Measurements from ENCODE around the gene ULK1.

The ULK1 gene

GRCh38 chr12:131934535-131934934, 40.1 kb downstream of the ULK1 start:
- no peak overlapping the region for H3K4me3 ChIP-seq (ENCODE audit: low read depth, low read length)
- no peak for DNase-seq (ENCODE audit: low read depth)
- TF ChIP-seq, protein P1, sequence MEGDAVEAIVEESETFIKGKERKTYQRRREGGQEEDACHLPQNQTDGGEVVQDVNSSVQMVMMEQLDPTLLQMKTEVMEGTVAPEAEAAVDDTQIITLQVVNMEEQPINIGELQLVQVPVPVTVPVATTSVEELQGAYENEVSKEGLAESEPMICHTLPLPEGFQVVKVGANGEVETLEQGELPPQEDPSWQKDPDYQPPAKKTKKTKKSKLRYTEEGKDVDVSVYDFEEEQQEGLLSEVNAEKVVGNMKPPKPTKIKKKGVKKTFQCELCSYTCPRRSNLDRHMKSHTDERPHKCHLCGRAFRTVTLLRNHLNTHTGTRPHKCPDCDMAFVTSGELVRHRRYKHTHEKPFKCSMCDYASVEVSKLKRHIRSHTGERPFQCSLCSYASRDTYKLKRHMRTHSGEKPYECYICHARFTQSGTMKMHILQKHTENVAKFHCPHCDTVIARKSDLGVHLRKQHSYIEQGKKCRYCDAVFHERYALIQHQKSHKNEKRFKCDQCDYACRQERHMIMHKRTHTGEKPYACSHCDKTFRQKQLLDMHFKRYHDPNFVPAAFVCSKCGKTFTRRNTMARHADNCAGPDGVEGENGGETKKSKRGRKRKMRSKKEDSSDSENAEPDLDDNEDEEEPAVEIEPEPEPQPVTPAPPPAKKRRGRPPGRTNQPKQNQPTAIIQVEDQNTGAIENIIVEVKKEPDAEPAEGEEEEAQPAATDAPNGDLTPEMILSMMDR (IDR thresholded peaks at IDR 0.05; ENCODE audit: control insufficient read depth, extremely low read depth, insufficient read depth) = no peak

DNA sequence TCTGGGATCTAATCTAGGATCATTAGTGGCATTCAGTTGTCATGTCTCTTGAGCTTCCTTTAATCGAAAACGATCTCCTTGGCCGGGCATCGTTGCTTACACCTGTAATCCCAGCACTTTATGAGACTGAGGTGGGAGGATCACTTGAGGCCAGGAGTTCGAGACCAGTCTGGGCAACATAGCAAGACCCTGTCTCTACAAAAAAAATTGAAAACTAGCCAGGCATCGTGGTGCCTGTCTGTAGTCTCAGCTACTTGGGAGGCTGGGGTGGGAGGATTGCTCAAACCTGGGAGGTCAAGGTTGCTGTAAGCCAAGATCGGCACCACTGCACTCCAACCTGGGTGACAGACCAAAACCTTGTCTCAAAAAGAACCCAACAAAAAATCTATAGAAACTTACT, 43.7 kb downstream of the ULK1 start:
- DNase-seq (ENCODE audit: low read depth) = no peak
- H3K4me3 ChIP-seq (ENCODE audit: low read depth, low read length) = no peak overlapping the region
- TF ChIP-seq, protein P1 (IDR thresholded peaks at IDR 0.05; ENCODE audit: control insufficient read depth, extremely low read depth, insufficient read depth) = no peak

GRCh38 chr12:131939007-131939406, 44.6 kb downstream of the ULK1 start:
- H3K4me3 ChIP-seq (ENCODE audit: low read depth, low read length) = no peak overlapping the region
- TF ChIP-seq, protein P1 (IDR thresholded peaks at IDR 0.05; ENCODE audit: control insufficient read depth, extremely low read depth, insufficient read depth) = no peak
- DNase-seq (ENCODE audit: low read depth) = no peak

DNA sequence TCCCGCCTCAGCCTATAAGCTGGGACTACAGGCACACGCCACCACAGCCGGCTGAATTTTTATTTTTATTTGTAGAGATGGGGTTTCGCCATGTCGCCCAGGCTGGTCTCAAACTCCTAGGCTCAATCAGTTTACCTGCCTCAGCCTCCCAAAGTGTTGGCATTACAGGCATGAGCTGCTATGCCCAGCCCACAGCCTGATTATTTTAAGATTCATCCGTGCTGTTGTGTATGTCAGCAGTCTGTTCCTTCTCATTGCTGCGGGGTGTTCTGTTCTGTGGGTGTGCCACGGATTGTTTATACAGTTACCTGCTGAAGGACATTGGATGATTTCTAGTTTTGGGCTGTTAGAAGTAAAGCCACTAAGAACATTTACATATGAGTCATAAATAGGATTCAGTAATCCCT, 45.7 kb downstream of the ULK1 start:
- H3K4me3 ChIP-seq (ENCODE audit: low read depth, low read length) = no peak overlapping the region
- no peak for DNase-seq (ENCODE audit: low read depth)
- TF ChIP-seq, protein P1 (IDR thresholded peaks at IDR 0.05; ENCODE audit: control insufficient read depth, extremely low read depth, insufficient read depth) = no peak

DNA sequence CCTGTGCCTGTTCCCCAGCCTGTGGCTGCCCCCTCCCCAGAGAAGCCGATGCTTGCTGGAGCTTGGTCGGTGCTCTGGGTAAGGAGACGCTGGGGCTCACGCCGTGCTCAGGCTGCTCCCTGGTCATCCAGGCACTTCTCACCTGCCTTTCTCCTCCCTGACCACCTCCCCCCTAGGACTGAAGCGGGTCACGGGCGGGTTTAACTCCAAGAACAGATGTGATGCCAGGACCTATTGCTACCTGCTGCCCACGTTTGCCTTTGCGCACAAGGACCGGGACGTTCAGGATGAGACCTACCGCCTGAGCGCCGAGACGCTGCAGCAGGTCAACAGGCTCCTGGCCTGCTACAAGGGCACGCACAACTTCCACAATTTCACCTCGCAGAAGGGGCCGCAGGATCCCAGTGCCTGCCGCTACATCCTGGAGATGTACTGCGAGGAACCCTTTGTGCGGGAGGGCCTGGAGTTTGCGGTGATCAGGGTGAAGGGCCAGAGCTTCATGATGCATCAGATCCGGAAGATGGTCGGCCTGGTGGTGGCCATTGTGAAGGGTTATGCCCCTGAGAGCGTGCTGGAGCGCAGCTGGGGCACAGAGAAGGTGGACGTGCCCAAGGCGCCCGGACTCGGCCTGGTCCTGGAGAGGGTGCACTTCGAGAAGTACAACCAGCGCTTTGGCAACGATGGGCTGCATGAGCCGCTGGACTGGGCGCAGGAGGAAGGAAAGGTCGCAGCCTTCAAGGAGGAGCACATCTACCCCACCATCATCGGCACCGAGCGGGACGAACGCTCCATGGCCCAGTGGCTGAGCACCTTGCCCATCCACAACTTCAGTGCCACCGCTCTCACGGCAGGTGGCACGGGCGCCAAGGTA, 46.9 kb downstream of the ULK1 start:
- H3K4me3 ChIP-seq (ENCODE audit: low read depth, low read length) = no peak overlapping the region
- DNase-seq (ENCODE audit: low read depth) = no peak
- TF ChIP-seq, protein P1 (IDR thresholded peaks at IDR 0.05; ENCODE audit: control insufficient read depth, extremely low read depth, insufficient read depth) = no peak

- TF ChIP-seq, protein P1 (IDR thresholded peaks at IDR 0.05; ENCODE audit: control insufficient read depth, extremely low read depth, insufficient read depth) = no peak
Observed at GRCh38 chr12:131941987-131942341, 47.5 kb downstream of the ULK1 start.

DNA sequence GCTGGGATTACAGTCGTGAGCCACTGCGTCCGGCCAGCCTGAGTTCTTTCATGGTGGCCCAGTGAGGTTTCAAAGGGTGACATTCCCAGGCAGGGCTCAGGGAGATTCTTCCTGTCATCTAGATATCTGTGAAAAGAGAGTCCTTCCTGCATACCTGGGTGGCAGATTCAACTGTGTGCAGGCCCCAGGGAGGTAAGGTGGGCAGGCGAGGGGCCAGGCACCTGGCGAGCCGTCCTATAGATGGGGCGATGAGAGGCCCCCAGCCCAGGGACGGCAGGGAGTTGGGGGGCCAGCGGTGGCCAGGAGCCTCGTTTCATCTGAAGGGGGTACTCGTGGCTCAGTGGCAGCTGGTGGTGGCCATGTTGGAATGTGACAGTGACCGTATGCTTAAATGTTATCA, 48.2 kb downstream of the ULK1 start:
- TF ChIP-seq, protein P1 (IDR thresholded peaks at IDR 0.05; ENCODE audit: control insufficient read depth, extremely low read depth, insufficient read depth) = no peak
- H3K4me3 ChIP-seq (ENCODE audit: low read depth, low read length) = no peak overlapping the region
- no peak for DNase-seq (ENCODE audit: low read depth)

More at GRCh38 chr12:131941987-131942341, 47.5 kb downstream of the ULK1 start:
- H3K4me3 ChIP-seq (ENCODE audit: low read depth, low read length) = no peak overlapping the region
- DNase-seq (ENCODE audit: low read depth) = no peak

Measured in LNCaP clone FGC (cell line).